SK-N-SH treated with all-trans-retinoic acid at 6 μM for 48 hours (cell line): ENCODE data around the gene CLK3.
A peak's percentile ranks its signal among the peaks of the same experiment; 100 is the strongest.

Experiments used
- ATAC-seq: fragments of 200-7000 bp; cut with Tn5 transposase; 3 replicates; pipeline ENCODE4 v1.9.1; 2020; ENCODE audit warnings: mild to moderate bottlenecking, moderate library complexity
- ARNTL ChIP-seq: fragments of 450-650 bp; formaldehyde crosslinking; IDR thresholded peaks from 2 replicates; pipeline ENCODE4 v1.5.0; 2020; ENCODE audit warnings: low read depth, mild to moderate bottlenecking, moderate library complexity, borderline replicate concordance
- BACH2 ChIP-seq: fragments of 250-450 bp; sonication (Bioruptor Pico); IDR thresholded peaks from 2 replicates; pipeline ENCODE4 v1.9.0; 2021; ENCODE audit warnings: mild to moderate bottlenecking, borderline replicate concordance
- CREB5 ChIP-seq: fragments of 250-450 bp; sonication (Bioruptor Pico); IDR thresholded peaks from 2 replicates; pipeline ENCODE4 v1.5.1; 2020; ENCODE audit warnings: low read depth, mild to moderate bottlenecking, moderate library complexity
- CSDC2 ChIP-seq: fragments of 250-450 bp; sonication (Bioruptor Pico); IDR thresholded peaks from 2 replicates; pipeline ENCODE4 v1.5.0; 2020; ENCODE audit warnings: mild to moderate bottlenecking, moderate library complexity
- ESRRG ChIP-seq: fragments of 250-450 bp; sonication (Bioruptor Pico); IDR thresholded peaks from 2 replicates; pipeline ENCODE4 v1.6.1; 2021; ENCODE audit warnings: mild to moderate bottlenecking
- GLIS3 ChIP-seq: fragments of 250-450 bp; sonication (Bioruptor Pico); IDR thresholded peaks from 2 replicates; pipeline ENCODE4 v1.5.0; 2020; ENCODE audit warnings: mild to moderate bottlenecking, moderate library complexity
- ISL1 ChIP-seq: fragments of 250-450 bp; sonication (Bioruptor Pico); IDR thresholded peaks from 2 replicates; pipeline ENCODE4 v2.1.2; 2022; ENCODE audit warnings: mild to moderate bottlenecking, moderate library complexity
- OSR1 ChIP-seq: fragments of 250-450 bp; sonication (Bioruptor Pico); IDR thresholded peaks from 2 replicates; pipeline ENCODE4 v1.8.0; 2022; ENCODE audit warnings: moderate library complexity, mild to moderate bottlenecking, inconsistent platforms
- PATZ1 ChIP-seq: fragments of 250-450 bp; sonication (Bioruptor Pico); IDR thresholded peaks from 2 replicates; pipeline ENCODE4 v1.8.0; 2020; ENCODE audit warnings: mild to moderate bottlenecking, moderate library complexity, borderline replicate concordance
- PPARA ChIP-seq: fragments of 250-450 bp; sonication (Bioruptor Pico); IDR thresholded peaks from 2 replicates; pipeline ENCODE4 v1.5.0; 2020; ENCODE audit warnings: mild to moderate bottlenecking, borderline replicate concordance
- RARB ChIP-seq: fragments of 250-450 bp; sonication (Bioruptor Pico); IDR thresholded peaks from 2 replicates; pipeline ENCODE4 v1.8.0; 2021; ENCODE audit warnings: mild to moderate bottlenecking, moderate library complexity
- SNAI2 ChIP-seq: fragments of 250-450 bp; sonication (Bioruptor Pico); IDR thresholded peaks from 2 replicates; pipeline ENCODE4 v1.5.0; 2020; ENCODE audit warnings: mild to moderate bottlenecking, moderate library complexity
- TCF4 ChIP-seq: fragments of 250-450 bp; sonication (Bioruptor Pico); IDR thresholded peaks from 2 replicates; pipeline ENCODE4 v1.8.0; 2021; ENCODE audit warnings: mild to moderate bottlenecking, moderate library complexity, borderline replicate concordance
- TOX ChIP-seq: fragments of 250-450 bp; sonication (Bioruptor Pico); IDR thresholded peaks from 2 replicates; pipeline ENCODE4 v1.8.0; 2021; ENCODE audit warnings: mild to moderate bottlenecking, moderate library complexity, borderline replicate concordance
- ZC3H10 ChIP-seq: fragments of 250-450 bp; sonication (Bioruptor Pico); IDR thresholded peaks from 2 replicates; pipeline ENCODE4 v1.5.1; 2021; ENCODE audit warnings: mild to moderate bottlenecking, moderate library complexity
- ZFP3 ChIP-seq: fragments of 250-450 bp; sonication (Bioruptor Pico); IDR thresholded peaks from 2 replicates; pipeline ENCODE4 v1.5.0; 2020; ENCODE audit warnings: mild to moderate bottlenecking, moderate library complexity
- ZFP30 ChIP-seq: fragments of 450-650 bp; formaldehyde crosslinking; IDR thresholded peaks from 2 replicates; pipeline ENCODE4 v1.5.0; 2022; ENCODE audit warnings: mild to moderate bottlenecking, moderate library complexity
- ZNF565 ChIP-seq: fragments of 450-650 bp; formaldehyde crosslinking; conservative IDR thresholded peaks from 2 replicates; pipeline ENCODE4 v1.5.0; 2020; ENCODE audit warnings: low read depth, mild to moderate bottlenecking, moderate library complexity
- ZNF70 ChIP-seq: fragments of 450-650 bp; formaldehyde crosslinking; IDR thresholded peaks from 2 replicates; pipeline ENCODE4 v1.5.0; 2020; ENCODE audit warnings: mild to moderate bottlenecking, moderate library complexity
- ZNF8 ChIP-seq: fragments of 450-650 bp; formaldehyde crosslinking; IDR thresholded peaks from 2 replicates; pipeline ENCODE4 v1.5.0; 2020; ENCODE audit warnings: mild to moderate bottlenecking, moderate library complexity
- TF ChIP-seq, protein P1 (sequence below): fragments of 250-450 bp; sonication (Bioruptor Pico); IDR thresholded peaks from 2 replicates; pipeline ENCODE4 v1.5.1; 2021; ENCODE audit warnings: mild to moderate bottlenecking, moderate library complexity
- TF ChIP-seq, protein P2 (sequence below): fragments of 250-450 bp; sonication (Bioruptor Pico); IDR thresholded peaks from 2 replicates; pipeline ENCODE4 v1.8.0; 2021; ENCODE audit warnings: low read depth, mild to moderate bottlenecking, moderate library complexity, borderline replicate concordance
- TF ChIP-seq, protein P3 (sequence below): fragments of 250-450 bp; sonication (Bioruptor Pico); IDR thresholded peaks from 2 replicates; pipeline ENCODE4 v1.5.0; 2020; ENCODE audit warnings: mild to moderate bottlenecking, moderate library complexity

Gene CLK3

DNA sequence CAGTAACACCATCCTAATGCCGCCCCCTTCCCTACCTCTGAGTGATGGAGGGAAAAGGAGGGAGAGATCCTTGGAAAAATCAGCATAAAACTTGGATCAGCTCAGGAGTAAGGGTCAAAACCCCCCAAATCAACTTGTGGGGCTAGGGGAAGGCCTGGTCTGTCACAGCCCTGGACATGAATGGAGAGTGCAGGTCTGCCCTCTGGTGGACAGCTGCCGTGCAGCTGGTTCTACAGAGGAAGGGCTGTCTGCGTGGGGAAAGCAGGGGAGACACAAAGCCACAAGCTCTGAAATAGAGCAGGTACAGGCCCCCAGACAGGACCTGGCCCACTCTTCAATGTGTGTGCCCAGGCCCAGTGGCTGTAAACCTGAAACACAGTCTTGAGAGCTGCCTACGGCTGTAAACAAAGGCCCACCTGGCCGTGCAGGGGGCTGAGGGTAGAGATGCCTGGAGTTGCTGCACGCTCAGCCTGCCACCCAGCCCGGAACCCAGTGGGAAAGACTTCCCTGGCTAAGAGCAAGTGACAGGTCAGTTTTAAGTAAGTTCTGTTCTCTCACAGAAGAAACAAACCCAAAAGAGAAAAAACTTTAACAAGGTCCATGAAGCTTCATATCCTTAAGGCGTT lies 16.4 kb downstream of the CLK3 start:
- TF ChIP-seq ZFP30 (CRISPR knock-in tag) (no peak), PATZ1 (CRISPR knock-in tag) (no peak), ARNTL (no peak), PPARA (CRISPR knock-in tag) (no peak), TCF4 (CRISPR knock-in tag) (no peak), RARB (no peak), ZNF8 (CRISPR knock-in tag) (no peak), OSR1 (CRISPR knock-in tag) (no peak), ZC3H10 (CRISPR knock-in tag) (no peak), ZNF565 (no peak), ZFP3 (CRISPR knock-in tag) (no peak), ISL1 (CRISPR knock-in tag) (no peak), ZNF70 (CRISPR knock-in tag) (no peak), BACH2 (CRISPR knock-in tag) (no peak)
- peak; percentile 79 for ATAC-seq

DNA sequence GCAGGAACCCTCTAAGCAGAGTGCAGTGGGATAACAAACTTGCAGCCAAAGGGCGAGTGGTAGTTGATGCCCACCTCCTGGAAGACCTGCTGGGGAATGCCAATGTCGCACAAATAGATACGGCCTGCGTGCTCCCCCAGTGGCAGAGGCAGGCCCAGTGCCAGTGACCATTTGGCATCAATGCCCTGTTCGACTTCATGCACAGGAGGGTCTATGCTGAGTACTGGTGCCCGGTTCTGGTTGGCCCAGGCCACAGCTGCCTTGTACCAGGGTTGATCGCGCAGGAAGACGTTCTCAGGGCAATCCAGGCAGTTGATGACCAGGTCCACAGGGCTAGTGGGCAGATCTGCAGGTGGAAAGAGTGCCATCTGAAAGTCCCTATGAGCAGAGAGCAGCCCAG lies 17.0 kb downstream of the CLK3 start:
- no peak for ATAC-seq
- TF ChIP-seq CREB5: no peak
- no peak for TF ChIP-seq ZNF8 (CRISPR knock-in tag)
- no peak for TF ChIP-seq ZFP3 (CRISPR knock-in tag)
- no peak for TF ChIP-seq ZNF565
- TF ChIP-seq, protein P1, sequence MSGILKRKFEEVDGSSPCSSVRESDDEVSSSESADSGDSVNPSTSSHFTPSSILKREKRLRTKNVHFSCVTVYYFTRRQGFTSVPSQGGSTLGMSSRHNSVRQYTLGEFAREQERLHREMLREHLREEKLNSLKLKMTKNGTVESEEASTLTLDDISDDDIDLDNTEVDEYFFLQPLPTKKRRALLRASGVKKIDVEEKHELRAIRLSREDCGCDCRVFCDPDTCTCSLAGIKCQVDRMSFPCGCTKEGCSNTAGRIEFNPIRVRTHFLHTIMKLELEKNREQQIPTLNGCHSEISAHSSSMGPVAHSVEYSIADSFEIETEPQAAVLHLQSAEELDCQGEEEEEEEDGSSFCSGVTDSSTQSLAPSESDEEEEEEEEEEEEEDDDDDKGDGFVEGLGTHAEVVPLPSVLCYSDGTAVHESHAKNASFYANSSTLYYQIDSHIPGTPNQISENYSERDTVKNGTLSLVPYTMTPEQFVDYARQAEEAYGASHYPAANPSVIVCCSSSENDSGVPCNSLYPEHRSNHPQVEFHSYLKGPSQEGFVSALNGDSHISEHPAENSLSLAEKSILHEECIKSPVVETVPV (CRISPR knock-in tag): no peak
- TF ChIP-seq TOX (CRISPR knock-in tag): no peak
- TF ChIP-seq ZFP30 (CRISPR knock-in tag): no peak

- no peak for ATAC-seq
- no peak for TF ChIP-seq RARB
- TF ChIP-seq OSR1 (CRISPR knock-in tag): no peak
- TF ChIP-seq ESRRG: no peak
- TF ChIP-seq SNAI2 (CRISPR knock-in tag): no peak
- no peak for TF ChIP-seq BACH2 (CRISPR knock-in tag)
- no peak for TF ChIP-seq CSDC2
- TF ChIP-seq ARNTL: no peak
- TF ChIP-seq PATZ1 (CRISPR knock-in tag): no peak
- no peak for TF ChIP-seq ZFP30 (CRISPR knock-in tag)
- TF ChIP-seq ZNF565: no peak
- no peak for TF ChIP-seq ISL1 (CRISPR knock-in tag)
- TF ChIP-seq TCF4 (CRISPR knock-in tag): no peak
- no peak for TF ChIP-seq ZC3H10 (CRISPR knock-in tag)
- TF ChIP-seq, protein P1 (CRISPR knock-in tag): no peak
- TF ChIP-seq, protein P2, sequence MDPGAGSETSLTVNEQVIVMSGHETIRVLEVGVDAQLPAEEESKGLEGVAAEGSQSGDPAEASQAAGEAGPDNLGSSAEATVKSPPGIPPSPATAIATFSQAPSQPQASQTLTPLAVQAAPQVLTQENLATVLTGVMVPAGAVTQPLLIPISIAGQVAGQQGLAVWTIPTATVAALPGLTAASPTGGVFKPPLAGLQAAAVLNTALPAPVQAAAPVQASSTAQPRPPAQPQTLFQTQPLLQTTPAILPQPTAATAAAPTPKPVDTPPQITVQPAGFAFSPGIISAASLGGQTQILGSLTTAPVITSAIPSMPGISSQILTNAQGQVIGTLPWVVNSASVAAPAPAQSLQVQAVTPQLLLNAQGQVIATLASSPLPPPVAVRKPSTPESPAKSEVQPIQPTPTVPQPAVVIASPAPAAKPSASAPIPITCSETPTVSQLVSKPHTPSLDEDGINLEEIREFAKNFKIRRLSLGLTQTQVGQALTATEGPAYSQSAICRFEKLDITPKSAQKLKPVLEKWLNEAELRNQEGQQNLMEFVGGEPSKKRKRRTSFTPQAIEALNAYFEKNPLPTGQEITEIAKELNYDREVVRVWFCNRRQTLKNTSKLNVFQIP (CRISPR knock-in tag): no peak
- no peak for TF ChIP-seq GLIS3
- TF ChIP-seq ZFP3 (CRISPR knock-in tag): no peak
- TF ChIP-seq TOX (CRISPR knock-in tag): no peak
- TF ChIP-seq ZNF8 (CRISPR knock-in tag): no peak
- TF ChIP-seq, protein P3, sequence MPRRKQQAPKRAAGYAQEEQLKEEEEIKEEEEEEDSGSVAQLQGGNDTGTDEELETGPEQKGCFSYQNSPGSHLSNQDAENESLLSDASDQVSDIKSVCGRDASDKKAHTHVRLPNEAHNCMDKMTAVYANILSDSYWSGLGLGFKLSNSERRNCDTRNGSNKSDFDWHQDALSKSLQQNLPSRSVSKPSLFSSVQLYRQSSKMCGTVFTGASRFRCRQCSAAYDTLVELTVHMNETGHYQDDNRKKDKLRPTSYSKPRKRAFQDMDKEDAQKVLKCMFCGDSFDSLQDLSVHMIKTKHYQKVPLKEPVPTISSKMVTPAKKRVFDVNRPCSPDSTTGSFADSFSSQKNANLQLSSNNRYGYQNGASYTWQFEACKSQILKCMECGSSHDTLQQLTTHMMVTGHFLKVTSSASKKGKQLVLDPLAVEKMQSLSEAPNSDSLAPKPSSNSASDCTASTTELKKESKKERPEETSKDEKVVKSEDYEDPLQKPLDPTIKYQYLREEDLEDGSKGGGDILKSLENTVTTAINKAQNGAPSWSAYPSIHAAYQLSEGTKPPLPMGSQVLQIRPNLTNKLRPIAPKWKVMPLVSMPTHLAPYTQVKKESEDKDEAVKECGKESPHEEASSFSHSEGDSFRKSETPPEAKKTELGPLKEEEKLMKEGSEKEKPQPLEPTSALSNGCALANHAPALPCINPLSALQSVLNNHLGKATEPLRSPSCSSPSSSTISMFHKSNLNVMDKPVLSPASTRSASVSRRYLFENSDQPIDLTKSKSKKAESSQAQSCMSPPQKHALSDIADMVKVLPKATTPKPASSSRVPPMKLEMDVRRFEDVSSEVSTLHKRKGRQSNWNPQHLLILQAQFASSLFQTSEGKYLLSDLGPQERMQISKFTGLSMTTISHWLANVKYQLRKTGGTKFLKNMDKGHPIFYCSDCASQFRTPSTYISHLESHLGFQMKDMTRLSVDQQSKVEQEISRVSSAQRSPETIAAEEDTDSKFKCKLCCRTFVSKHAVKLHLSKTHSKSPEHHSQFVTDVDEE (CRISPR knock-in tag): no peak
Measured at GRCh38 chr15:74633781-74634180, 18.1 kb downstream of the CLK3 start.
